GM21423 (cell line): ENCODE measurements around the gene AADACL4.

Experiments
- ATAC-seq: cut with Tn5 transposase; IDR thresholded peaks from one replicate; pipeline ENCODE4 v1.9.1; 2021; ENCODE audit warnings: mild to moderate bottlenecking, moderate library complexity; ENCODE audit not compliant: unreplicated experiment

AADACL4 gene

DNA sequence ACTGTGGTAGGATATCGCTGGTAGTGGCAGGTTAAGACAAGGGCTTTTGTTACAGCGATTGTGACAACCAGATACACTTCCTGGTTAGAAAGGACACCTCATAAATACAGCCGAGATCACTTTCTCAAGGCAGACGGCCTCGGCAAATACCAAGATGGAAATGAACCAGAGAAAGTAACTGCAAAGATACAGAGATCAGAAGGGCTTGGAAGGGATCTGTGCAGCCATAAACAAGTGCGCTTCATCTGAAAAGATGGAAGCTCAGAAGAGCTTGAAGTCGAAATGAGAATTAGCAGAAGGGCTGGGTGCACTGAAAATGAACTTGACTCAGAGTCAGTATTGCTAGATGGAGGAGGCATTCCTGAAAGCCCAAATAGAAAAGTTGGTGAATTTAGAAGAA is 32.9 kb upstream of the AADACL4 start:
- no peak for ATAC-seq

- ATAC-seq = no peak
Measured at GRCh38 chr1:12613180-12613579, 30.7 kb upstream of the AADACL4 start.

- ATAC-seq = no peak
Measured at GRCh38 chr1:12614402-12615158, 29.3 kb upstream of the AADACL4 start.

DNA sequence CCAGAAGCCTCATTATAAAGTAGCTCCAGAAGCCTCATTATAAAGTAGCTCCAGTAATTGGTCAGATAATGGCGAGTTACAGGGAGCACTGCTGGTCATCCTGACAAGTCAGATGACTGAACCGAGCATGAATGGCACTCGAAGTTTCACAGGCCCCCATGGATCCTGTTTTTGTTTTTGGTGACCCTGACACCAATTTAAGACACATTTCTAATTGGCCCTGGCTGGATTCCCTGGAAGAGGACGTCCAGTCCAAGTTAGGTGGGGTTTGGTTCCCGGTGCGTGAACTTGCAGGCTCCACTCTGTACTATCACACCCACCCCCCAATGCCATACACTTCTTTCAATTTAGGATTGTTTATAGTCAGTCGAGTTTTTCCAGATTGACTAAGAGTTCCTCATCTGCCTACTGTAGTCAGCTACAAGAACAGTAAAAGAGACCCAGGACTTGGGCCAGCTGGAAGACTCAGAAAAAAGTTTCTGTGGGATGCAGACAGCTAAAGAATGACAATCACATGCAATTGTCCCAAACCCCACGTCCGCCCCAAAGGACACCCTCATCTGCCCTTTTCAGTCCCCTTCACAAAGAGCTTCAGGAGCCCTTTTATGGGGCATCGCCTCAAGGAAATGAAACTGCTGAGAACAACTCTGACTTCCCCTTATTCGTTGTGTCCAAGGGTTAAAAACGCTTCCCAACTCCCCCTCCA is 28.6 kb upstream of the AADACL4 start:
- no peak for ATAC-seq

- ATAC-seq = no peak
Measured at GRCh38 chr1:12615865-12616708, 27.8 kb upstream of the AADACL4 start.

DNA sequence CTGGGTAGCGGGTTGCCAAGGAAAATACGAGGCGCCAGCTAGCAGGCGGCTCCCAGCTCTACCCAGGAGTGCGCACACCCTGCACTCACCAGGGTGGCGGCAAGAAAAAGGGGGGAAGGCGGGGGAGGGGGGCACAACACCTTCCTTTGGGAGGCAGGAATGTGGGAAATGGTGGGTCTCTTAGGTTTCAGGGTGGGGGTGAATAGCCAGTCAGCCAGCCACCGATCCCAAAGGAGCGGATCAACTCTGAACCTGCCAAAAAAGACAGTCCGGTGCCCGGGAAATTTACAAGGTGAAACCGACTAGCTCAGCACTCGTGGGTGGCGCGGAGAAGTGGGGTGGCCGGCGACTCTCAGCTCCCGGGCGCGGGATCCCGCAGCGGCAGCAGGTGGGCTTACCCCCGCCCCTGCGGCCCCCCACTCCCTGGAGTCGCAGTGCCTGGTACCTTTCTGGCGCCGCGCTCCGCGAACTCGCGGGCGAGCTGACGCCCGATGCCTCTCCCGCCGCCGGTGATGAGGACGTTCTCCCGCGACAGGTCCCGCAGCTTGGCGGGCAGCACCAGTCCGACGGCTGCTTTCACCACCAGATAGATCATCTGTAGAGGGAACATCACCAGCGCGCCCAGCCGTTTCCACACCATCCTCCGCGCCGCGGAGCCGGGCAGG is 27.0 kb upstream of the AADACL4 start:
- no peak for ATAC-seq

GRCh38 chr1:12617511-12617900 is 26.4 kb upstream of the AADACL4 start:
- no peak for ATAC-seq

DNA sequence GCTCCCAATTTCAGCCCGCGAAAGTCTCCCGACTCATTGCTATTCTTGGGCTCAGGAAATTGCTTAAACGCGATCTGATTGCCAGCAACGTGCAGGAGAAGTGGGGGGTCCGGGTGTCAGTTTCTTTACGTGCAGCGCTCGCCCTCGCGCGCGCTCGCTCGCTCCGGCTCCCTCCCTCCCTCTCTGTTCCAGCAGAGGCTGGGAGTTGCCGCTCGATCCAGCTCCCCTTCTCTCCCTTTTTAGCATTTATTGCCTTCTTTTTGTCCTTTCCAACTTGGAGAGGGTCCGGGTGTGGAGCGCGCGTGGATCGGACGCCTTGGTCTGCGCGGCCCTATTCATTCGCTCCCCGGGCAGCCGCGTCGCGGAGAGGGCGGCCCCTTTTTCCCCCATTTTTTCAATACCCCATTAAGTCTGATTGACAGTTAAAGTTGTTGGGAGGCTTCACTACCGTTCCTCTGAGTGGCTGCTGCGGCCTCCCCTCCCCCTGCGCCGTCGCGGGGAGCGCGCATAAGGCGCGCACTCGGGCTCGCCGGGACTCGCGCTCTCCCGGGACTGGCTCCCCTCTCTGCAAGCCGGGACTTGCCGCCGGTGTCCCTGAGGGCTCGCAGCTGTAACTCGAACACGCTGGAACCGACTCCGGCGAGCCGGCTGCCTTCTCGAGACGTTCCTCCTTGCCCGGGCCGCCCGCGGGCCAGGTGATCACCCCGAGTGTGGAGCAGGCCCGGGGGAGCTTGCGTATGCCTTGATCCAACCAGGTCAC is 25.8 kb upstream of the AADACL4 start, which contains the start of gene DHRS3:
DHRS3 (minus strand) TSS at position 310 of the 760 bp plus-strand sequence. CDS start 862 bp downstream, outside the sequence.
- ATAC-seq = no peak

- no peak for ATAC-seq
Measured at GRCh38 chr1:12618661-12618964, 25.3 kb upstream of the AADACL4 start.

DNA sequence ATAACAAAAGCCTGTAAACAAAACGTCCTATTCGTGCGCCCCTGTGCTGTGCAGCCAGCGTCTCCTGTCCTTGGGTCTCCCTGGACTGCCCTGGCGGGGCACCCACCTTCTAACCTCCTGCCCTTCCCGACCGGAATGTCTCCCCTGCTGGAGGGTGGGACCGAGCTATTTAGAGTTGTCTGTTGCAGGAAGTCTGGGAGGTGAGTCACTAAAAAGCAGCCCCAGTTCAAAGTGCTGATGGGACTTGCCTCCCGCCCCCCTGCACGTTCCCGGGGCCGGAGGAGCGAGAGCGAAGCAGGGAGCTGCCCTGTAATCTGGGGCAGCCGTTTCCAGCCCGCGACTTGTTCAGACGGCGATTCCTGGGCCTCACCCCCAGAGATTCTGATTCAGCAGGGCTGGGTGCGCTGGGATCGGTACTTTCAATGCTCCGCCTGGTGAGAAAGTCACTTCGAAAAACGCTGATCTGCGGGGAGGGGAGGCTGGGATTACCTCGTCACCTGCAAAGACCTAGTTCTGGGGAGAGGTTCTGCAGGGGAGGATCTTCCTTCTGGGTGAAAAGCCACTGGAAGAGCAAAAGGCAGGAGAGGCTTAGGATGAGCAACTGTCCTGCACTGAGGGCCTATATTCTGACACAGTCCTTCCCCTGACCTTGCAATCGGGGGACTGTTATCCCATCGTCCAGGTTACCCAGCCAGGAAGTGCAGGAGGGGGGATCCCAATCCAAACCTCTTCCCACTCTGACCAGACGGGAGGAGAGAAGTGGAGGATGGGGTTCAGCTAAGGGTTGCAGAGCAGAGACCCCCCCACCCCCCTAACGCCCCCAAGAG is 24.7 kb upstream of the AADACL4 start:
- no peak for ATAC-seq

DNA sequence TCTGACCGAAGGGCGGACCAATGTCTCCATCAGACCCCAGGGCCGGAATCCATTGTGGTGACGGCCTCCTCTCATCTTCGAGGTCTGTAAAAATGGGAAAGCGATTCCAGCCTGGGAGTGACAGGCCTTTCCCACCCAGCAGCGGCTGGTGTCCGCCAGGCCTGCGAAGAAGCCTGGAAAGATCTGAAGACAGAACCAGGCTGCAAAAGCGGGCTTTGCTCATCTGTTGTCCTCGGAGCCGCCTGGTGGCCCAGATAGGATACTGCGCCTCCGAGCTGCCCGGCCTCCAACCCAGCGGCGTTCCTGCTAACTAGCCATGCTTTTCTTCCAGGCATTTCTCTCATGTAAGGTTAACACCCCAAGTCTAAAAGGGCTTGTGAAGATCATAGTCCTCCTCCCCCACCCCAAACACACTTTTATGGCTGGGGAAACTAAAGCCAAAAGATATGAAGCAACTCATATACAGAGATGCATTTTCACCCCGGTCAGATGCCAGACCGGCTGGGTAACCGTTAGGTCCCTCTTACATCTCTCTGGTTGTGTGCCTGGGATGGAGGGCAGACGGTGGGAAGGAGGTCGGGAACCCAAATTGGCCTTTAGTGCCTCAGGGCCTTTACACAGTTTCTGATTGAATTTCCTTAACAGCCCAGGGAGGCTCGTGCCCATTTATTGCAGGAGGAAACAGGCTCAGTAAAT is 23.9 kb upstream of the AADACL4 start:
- ATAC-seq = peak; percentile 48

- no peak for ATAC-seq
Measured at GRCh38 chr1:12620488-12620865, 23.4 kb upstream of the AADACL4 start.

DNA sequence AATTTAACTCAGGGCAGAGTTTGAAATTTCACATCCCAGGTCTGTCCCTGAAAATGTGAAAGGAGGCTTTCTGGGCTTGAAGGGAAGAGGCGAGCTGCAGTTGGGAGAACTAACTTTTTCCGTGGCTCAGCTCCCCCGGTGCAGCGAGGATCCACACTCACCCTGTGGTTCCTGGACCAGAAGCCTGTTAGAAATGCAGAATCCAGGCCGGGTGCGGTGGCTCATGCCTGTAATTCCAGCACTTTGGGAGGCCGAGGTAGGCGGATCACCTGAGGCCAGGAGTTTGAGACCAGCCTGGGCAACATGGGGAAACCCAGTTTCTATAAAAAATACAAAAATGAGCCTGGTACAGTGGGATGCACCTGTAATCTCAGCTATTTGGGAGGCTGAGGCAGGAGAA is 23.0 kb upstream of the AADACL4 start:
- ATAC-seq = no peak

GRCh38 chr1:12621346-12622335 is 22.2 kb upstream of the AADACL4 start:
- no peak for ATAC-seq

GRCh38 chr1:12622506-12622905 is 21.4 kb upstream of the AADACL4 start:
- ATAC-seq = no peak

DNA sequence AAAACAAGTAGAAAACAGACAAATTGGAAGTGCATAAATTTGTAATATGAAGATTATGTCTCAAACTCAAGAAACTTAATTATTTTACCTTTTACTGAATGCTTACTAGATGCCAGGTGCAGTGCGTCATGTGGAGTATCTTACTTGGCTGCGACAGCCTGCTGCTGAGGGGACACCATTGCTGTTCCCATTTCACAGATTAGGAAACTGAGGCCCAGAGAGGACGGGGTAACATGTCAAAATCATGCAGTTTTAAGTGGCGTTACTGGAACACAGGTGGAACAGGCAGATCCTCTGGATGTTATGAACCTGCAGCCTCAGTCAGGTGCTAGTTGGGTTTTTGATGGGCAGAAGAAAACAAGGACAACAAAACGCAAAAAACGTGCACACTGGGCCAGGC is 18.6 kb upstream of the AADACL4 start:
- ATAC-seq = no peak

DNA sequence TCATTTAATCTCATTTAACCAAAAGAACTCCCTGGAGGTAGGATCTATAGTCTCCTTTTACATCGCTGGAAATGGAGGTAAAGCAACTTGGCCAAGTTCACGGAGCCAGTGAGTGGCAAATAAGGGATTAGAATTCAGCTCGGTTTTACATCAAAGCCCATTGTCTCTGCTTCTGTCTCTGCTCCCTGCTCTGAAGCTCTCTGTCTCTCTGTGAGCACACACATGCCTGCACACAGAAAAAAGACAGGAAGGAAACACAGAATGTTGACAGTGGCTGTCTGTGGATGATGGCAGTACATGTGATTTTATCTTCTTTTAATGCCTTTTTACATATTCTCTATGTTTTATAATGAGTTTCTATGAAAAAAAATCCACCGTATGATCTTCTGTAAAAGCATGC is 17.0 kb upstream of the AADACL4 start:
- ATAC-seq = no peak

- no peak for ATAC-seq
Measured at GRCh38 chr1:12627296-12627695, 16.6 kb upstream of the AADACL4 start.
